ENCODE results near the gene TUSC2. TPM values are rescaled to one million over a fixed set of nuclear protein-coding genes. Genes with fewer than 3 reads are reported as not detected.

The TUSC2 gene
- total and polyA plus RNA-seq, 9 of the 15 experiments (the other 6 are each of a cell fraction or from before 2014, with no cell fraction given) = 2.8 to 67.5 (median 25.8) TPM

DNA sequence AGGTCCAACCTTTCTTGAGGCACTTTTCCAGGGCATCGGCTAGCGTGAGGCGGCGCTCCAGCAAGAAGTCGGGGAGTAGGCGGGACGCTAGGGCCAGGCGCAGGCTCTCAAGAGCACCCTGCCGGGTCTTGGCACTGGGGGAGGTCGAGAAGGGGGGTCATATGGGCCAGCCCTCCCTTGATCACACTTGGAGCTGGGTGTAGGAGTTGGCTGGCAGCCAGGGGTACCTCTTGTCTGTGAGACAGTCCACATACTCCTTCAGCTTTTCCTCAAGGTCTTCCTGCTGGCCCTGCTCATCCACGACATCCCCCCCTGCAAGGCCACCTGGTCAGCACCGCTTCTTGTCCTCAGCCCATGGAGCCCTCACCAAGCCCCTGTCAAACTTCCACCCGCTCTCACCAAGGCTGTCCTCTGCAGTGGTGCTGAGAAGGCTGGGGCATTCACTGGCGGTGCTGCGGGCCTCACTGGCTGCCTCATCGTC is 37.8 kb downstream of the TUSC2 start:
- no peaks in the 10 kb centered on the region for H4K20me1 ChIP-seq (replicated peaks; ENCODE audit: control insufficient read depth, insufficient read depth, low read length)
- H3K9ac ChIP-seq (ENCODE audit: insufficient read depth in 1 of 2, low read depth in 2 of 2, low read length in 2 of 2) = peak overlapping the region in 1 of 2 experiments; percentile 81; a peak in 2 of 4 replicates
- BruUV-seq (replicated peaks) = no TSS peak
- intact Hi-C loops (cut with micrococcal nuclease) (no loop called here), in situ Hi-C loops (cut with MboI) (no loop called here)
- DNase-seq (ENCODE audit: extremely low read depth in 1 of 4, low spot score in 3 of 4) = no peak
- CTCF ChIA-PET (ENCODE audit: low intra/inter-chr PET ratio) = no interaction called here
- no peak overlapping the region; the same call in 1 of the 2 replicates for H3K4me3 ChIP-seq
- H3K9me1 ChIP-seq (ENCODE audit: control insufficient read depth, insufficient read depth, low read length) = no peaks in the 10 kb centered on the region
- WGBS (ENCODE audit: insufficient coverage, low coverage, missing lambda C conversion rate) = 92% methylated on average over 6 of the region's 16 CpGs
- H3K27ac ChIP-seq (ENCODE audit: extremely low read depth, low read depth, low read length) = no peak overlapping the region
- H3K36me3 ChIP-seq (ENCODE audit: control insufficient read depth, insufficient read depth, low read length) = peaks cover 49% of the 10 kb centered on the region; the same call in 2 of the 3 replicates
- FAIRE-seq = no peak
- H3K4me2 ChIP-seq (ENCODE audit: insufficient read depth, low read length) = no peak overlapping the region
- POLR2A ChIA-PET = no interaction called here
- peaks cover 8 to 62% of the 10 kb centered on the region in 2 experiments; a peak in 3 of 5 replicates for H3K4me1 ChIP-seq (replicated peaks in 1 of 2; ENCODE audit: control insufficient read depth in 2 of 2, insufficient read depth in 2 of 2, low read length in 2 of 2)
- no peak for ATAC-seq
- no peaks in the 10 kb centered on the region for H3K9me3 ChIP-seq (replicated peaks; ENCODE audit: control insufficient read depth, insufficient read depth, low read depth, low read length)
- H3K27me3 ChIP-seq (ENCODE audit: control insufficient read depth in 2 of 2, insufficient read depth in 2 of 2, low read length in 2 of 2) = no peaks in the 10 kb centered on the region
- H2AFZ ChIP-seq (ENCODE audit: low read depth, low read length) = no peak overlapping the region
- no peak for TF ChIP-seq ZNF445 (CRISPR knock-in tag; IDR thresholded peaks at IDR 0.05; ENCODE audit: low read depth)
- no peak for TF ChIP-seq NR2C1 (IDR thresholded peaks at IDR 0.05)
- TF ChIP-seq NR2C1 (tag; IDR thresholded peaks at IDR 0.05) = no peak
- TF ChIP-seq RUNX1 (IDR thresholded peaks at IDR 0.05; ENCODE audit: low read depth) = no peak
- TF ChIP-seq ZNF41 (CRISPR knock-in tag; conservative IDR thresholded peaks at IDR 0.05) = no peak
- TF ChIP-seq MBD1 (CRISPR knock-in tag; IDR thresholded peaks at IDR 0.05) = no peak
- TF ChIP-seq POLR2G (IDR thresholded peaks at IDR 0.05; ENCODE audit: low read depth, low read length) = peak; percentile 32; the same call in 1 of the 2 replicates
- TF ChIP-seq HDAC1 (IDR thresholded peaks at IDR 0.05) = no peak
- TF ChIP-seq ZNF655 (CRISPR knock-in tag; IDR thresholded peaks at IDR 0.05) = no peak
- TF ChIP-seq TSC22D4 (tag; IDR thresholded peaks at IDR 0.05) = no peak
- TF ChIP-seq HLTF (IDR thresholded peaks at IDR 0.05) = no peak
- no peak for TF ChIP-seq KLF10 (CRISPR knock-in tag; IDR thresholded peaks at IDR 0.05)
- peak; percentile 50 for TF ChIP-seq NFIC (IDR thresholded peaks at IDR 0.05)
- TF ChIP-seq RBFOX2 (IDR thresholded peaks at IDR 0.05; ENCODE audit: low read depth, low read length) = peak; percentile 44
- no peak for TF ChIP-seq BRF1 (IDR thresholded peaks at IDR 0.05; ENCODE audit: borderline replicate concordance, extremely low read depth, insufficient read length)
- H3K79me2 ChIP-seq (ENCODE audit: control insufficient read depth, insufficient read depth, low read length) = peaks cover 30% of the 10 kb centered on the region
